Testis (tissue), 3 donors: ENCODE measurements around the gene SOBP. TPM values are rescaled to one million over a fixed set of nuclear protein-coding genes. Genes with fewer than 3 reads are reported as not detected.

Source experiments
- DNase-seq: peaks from one replicate; pipeline ENCODE4 v3.0.0-alpha.2; 2019
- H3K27ac ChIP-seq, 2 donors: fragments of 200-600 bp; sonication (generic); one replicate each; pipeline ENCODE4 v1.5.1; 2019
- H3K27me3 ChIP-seq: fragments of 200-600 bp; sonication (generic); one replicate; pipeline ENCODE4 v1.5.1; 2019
- H3K36me3 ChIP-seq: fragments of 200-600 bp; sonication (generic); one replicate; pipeline ENCODE4 v1.5.1; 2017; ENCODE audit warnings: low read depth; ENCODE audit errors: missing control alignments
- H3K4me1 ChIP-seq: fragments of 200-600 bp; sonication (generic); one replicate; pipeline ENCODE4 v1.5.1; 2019
- H3K4me3 ChIP-seq, 2 donors: fragments of 200-600 bp; sonication (generic); one replicate each; pipeline ENCODE4 v1.5.1; 2017 to 2019
- H3K9me3 ChIP-seq: fragments of 200-600 bp; sonication (generic); one replicate; pipeline ENCODE4 v1.5.1; 2017
- CTCF ChIP-seq, 3 experiments: fragments of 450-650 bp in 2 of 3; fragments of 200-600 bp in 1 of 3; sonication (generic) in 1 of 3; IDR thresholded peaks; one replicate each; pipeline ENCODE4 v1.5.1; 2016 to 2019; ENCODE audit warnings: antibody characterized with exemption in 3 of 3, mild to moderate bottlenecking in 2 of 3, moderate library complexity in 1 of 3
- POLR2A ChIP-seq: fragments of 450-650 bp; IDR thresholded peaks from one replicate; pipeline ENCODE4 v1.6.1; 2017; ENCODE audit warnings: antibody characterized with exemption, mild to moderate bottlenecking, moderate library complexity
- WGBS, 2 donors: methylation state at CpG; one replicate each; pipeline ENCODE4 v1.1.5; 2018; 5-methylcytosine and 5-hydroxymethylcytosine counted together
- intact Hi-C: fragments of 100-400 bp; cut with DNase I; formaldehyde crosslinking; loops from one replicate; pipeline ENCODE4 v1.15.1; 2023; ENCODE audit warnings: low total_unique reads
- polyA plus RNA-seq: library from polyadenylated mRNA; stranded (reverse); fragments of 350-450 nt; fragmentation: Illumina TruSeq; extraction: RNeasy Lipid Tissue Mini Kit (QIAGEN cat#74804); gene quantifications from one replicate; pipeline ENCODE4 v1.2.3, GENCODE V29; 2014; ENCODE audit warnings: low read depth, low replicate concordance; ENCODE audit not compliant: insufficient read depth
- total RNA-seq, 2 donors: library from RNA; depleted of rRNA; stranded (reverse); fragments of >200 nt; gene quantifications; one replicate each; pipeline ENCODE4 v1.2.3, GENCODE V29; 2016

Gene SOBP
- total and polyA plus RNA-seq, 3 donors from 2014 or later: 13.9 to 27.2 (median 17.2) TPM

GRCh38 chr6:107582086-107582485 lies 92.2 kb downstream of the SOBP start:
- intact Hi-C loops: no loop called here

GRCh38 chr6:107584726-107585125 lies 94.8 kb downstream of the SOBP start:
- Histone ChIP-seq H3K27ac (no peak overlapping the region), H3K4me3 (no peak overlapping the region), H3K9me3 (no peaks in the 10 kb centered on the region), H3K27me3 (no peaks in the 10 kb centered on the region), H3K36me3 (no peaks in the 10 kb centered on the region), H3K4me1 (peaks cover 27% of the 10 kb centered on the region)
- TF ChIP-seq POLR2A: no peak
- TF ChIP-seq CTCF (IDR thresholded peaks at IDR 0.05): no peak
- no peak for DNase-seq
- intact Hi-C loops: no loop called here

More at GRCh38 chr6:107582086-107582485, 92.2 kb downstream of the SOBP start:
- Histone ChIP-seq H3K27me3 (no peaks in the 10 kb centered on the region), H3K36me3 (no peaks in the 10 kb centered on the region), H3K4me3 (no peak overlapping the region), H3K4me1 (peaks cover 2% of the 10 kb centered on the region), H3K27ac (no peak overlapping the region), H3K9me3 (no peaks in the 10 kb centered on the region)
- no peak for TF ChIP-seq POLR2A
- TF ChIP-seq CTCF (IDR thresholded peaks at IDR 0.05): no peak
- DNase-seq: no peak

- no peak for DNase-seq
- TF ChIP-seq POLR2A: no peak
- no peak for TF ChIP-seq CTCF (IDR thresholded peaks at IDR 0.05)
- Histone ChIP-seq H3K36me3 (no peaks in the 10 kb centered on the region), H3K4me3 (no peak overlapping the region), H3K27ac (no peak overlapping the region), H3K4me1 (peaks cover 27% of the 10 kb centered on the region), H3K27me3 (no peaks in the 10 kb centered on the region), H3K9me3 (no peaks in the 10 kb centered on the region)
- intact Hi-C loops: no loop called here
- WGBS, 2 donors: 74 to 82% methylated on average over 5 of the region's 5 CpGs
Observed at GRCh38 chr6:107585815-107586435, 96.0 kb downstream of the SOBP start.

GRCh38 chr6:107587451-107587850 lies 97.5 kb downstream of the SOBP start:
- 40 to 41% methylated on average over 5 of the region's 5 CpGs for WGBS, 2 donors
- Histone ChIP-seq H3K9me3 (no peaks in the 10 kb centered on the region), H3K4me1 (peaks cover 27% of the 10 kb centered on the region), H3K36me3 (no peaks in the 10 kb centered on the region), H3K4me3 (no peak overlapping the region), H3K27me3 (no peaks in the 10 kb centered on the region), H3K27ac (peak overlapping the region in 1 of 2 donors; percentile 44)
- intact Hi-C loops: no loop called here
- no peak for TF ChIP-seq POLR2A
- TF ChIP-seq CTCF (IDR thresholded peaks at IDR 0.05): no peak
- DNase-seq: no peak

GRCh38 chr6:107589199-107589598 lies 99.3 kb downstream of the SOBP start:
- Histone ChIP-seq H3K27ac (no peak overlapping the region), H3K9me3 (no peaks in the 10 kb centered on the region), H3K4me1 (peaks cover 27% of the 10 kb centered on the region), H3K27me3 (no peaks in the 10 kb centered on the region), H3K4me3 (no peak overlapping the region), H3K36me3 (no peaks in the 10 kb centered on the region)
- DNase-seq: no peak
- intact Hi-C loops: no loop called here
- no peak for TF ChIP-seq CTCF (IDR thresholded peaks at IDR 0.05)
- no peak for TF ChIP-seq POLR2A
- 82 to 84% methylated on average over 5 of the region's 5 CpGs for WGBS, 2 donors
